GM12864 (cell line): ENCODE data around the gene ASB1.

ENCODE experiments used
- DNase-seq: peaks from one replicate; pipeline ENCODE4 v3.0.0-alpha.2; 2011; ENCODE audit warnings: low read depth
- H3K4me3 ChIP-seq: 2 replicates; pipeline ENCODE4 v1.5.1; 2011; ENCODE audit warnings: mild to moderate bottlenecking, low read depth, low read length, control low read depth
- TF ChIP-seq, protein P1 (sequence below): IDR thresholded peaks from 2 replicates; pipeline ENCODE4 v1.5.1; 2011; ENCODE audit warnings: low read depth, mild to moderate bottlenecking, moderate library complexity, low read length, control low read depth, inconsistent platforms; ENCODE audit errors: missing control alignments

ASB1 gene

GRCh38 chr2:238426568-238427434, at the start of gene ASB1:
TSS of gene ASB1 (plus strand) at chr2:238426927. CDS start at chr2:238427071, 144 bp downstream.
- peak within 1 kb of the TSS; percentile 98 for H3K4me3 ChIP-seq
- TF ChIP-seq, protein P1, sequence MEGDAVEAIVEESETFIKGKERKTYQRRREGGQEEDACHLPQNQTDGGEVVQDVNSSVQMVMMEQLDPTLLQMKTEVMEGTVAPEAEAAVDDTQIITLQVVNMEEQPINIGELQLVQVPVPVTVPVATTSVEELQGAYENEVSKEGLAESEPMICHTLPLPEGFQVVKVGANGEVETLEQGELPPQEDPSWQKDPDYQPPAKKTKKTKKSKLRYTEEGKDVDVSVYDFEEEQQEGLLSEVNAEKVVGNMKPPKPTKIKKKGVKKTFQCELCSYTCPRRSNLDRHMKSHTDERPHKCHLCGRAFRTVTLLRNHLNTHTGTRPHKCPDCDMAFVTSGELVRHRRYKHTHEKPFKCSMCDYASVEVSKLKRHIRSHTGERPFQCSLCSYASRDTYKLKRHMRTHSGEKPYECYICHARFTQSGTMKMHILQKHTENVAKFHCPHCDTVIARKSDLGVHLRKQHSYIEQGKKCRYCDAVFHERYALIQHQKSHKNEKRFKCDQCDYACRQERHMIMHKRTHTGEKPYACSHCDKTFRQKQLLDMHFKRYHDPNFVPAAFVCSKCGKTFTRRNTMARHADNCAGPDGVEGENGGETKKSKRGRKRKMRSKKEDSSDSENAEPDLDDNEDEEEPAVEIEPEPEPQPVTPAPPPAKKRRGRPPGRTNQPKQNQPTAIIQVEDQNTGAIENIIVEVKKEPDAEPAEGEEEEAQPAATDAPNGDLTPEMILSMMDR, result no peak
- peak; percentile 36 for DNase-seq

DNA sequence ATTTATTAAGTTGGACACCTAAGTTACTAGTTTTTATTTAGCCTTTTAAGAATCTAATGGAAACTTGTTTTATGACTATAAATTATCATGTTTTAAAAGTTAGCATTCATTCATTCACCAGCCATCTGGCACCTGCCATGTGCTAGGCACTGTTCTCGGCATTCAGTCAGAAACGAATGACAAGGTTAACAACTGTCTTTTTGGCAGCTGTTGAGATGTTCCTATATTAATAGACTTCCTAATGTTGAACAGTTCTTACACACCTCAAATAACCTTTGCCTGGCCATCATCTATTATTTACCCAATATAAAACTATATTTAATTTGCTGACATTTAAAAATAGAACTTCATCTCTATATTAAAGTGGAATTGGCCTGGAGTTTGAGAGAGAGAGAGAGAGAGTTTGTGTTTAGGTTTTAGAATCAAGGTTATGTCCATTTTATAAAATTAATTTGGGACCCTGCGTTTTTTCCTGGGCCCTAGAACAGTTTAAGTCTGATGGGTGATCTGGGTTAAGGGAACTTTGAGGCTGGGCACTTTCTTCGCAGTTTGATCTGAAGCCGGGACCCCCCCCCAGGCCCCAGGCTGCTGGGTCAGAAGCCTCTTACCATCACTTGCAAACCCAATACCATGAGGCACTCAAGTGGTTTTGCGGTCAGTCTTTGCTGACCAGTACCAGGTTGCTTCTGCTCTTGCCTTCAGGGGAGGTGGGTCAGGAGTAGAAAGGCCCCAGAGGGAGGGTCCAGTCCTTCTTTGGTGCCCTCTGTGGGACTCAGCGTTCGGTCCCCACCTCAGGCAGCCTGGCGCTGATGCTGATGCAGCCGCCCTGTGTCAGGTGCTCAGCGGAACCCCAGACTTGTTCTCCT, 48.3 kb upstream of the ASB1 start:
- DNase-seq, result no peak
- no peak overlapping the region for H3K4me3 ChIP-seq
- TF ChIP-seq, protein P1, result no peak

DNA sequence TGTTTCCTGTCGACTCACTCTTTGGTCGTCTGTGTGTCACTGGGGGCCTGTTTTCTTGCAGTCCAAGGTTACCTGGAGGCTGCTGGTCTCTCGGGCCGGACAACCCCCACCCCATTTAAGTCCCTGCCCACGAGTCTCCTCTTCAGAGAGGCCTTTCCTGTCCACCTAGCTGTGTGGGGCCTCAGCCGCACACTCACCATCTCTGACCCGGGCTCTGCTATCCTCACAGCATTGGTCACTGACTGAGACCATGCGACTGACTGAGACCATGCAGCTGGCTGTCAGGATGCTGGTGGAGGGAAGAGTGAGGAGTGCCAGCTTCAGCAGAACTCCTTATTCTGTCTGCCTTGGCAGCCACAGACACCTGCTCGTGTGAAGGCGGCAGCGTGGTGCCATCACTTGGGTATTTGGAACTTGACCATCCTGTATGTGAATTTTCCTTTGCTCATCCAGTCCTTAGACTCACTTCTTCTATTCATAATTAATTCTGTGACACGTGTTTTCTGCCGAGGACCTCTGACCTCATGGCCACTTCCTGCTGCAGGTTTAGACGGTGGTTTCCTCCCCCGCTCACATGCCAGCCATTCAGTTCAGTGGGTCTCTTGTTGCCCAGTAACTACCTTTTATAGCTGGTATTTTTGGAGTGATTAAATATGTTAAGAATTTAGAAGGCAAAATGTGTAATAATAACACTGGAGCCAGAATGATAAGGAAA, 47.5 kb upstream of the ASB1 start:
- H3K4me3 ChIP-seq, result no peak overlapping the region
- DNase-seq, result no peak
- TF ChIP-seq, protein P1, result no peak

DNA sequence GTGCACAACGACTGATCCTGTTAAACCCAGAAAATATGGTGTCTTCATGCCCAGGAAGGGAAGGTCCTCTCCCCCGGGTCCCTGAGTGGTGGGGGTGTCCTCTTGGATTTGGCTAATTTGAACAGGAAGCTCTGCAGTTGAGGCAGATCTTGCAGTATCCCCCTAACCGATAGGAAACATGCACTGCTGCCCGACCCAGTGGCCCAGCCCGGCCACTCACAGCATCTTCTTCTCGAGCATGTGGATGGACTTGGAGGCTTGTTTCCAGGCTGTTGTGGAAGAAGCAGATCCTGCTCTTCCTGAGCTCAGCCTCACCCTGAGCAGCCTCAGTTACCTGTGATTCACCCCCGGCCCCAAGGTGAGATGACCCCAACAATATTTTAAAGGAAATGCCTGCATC, 46.4 kb upstream of the ASB1 start:
- no peak overlapping the region for H3K4me3 ChIP-seq
- no peak for DNase-seq
- TF ChIP-seq, protein P1, result no peak

GRCh38 chr2:238380785-238381184, 45.9 kb upstream of the ASB1 start:
- TF ChIP-seq, protein P1, result no peak
- DNase-seq, result no peak

GRCh38 chr2:238381341-238382115, 45.2 kb upstream of the ASB1 start:
- no peak overlapping the region for H3K4me3 ChIP-seq
- TF ChIP-seq, protein P1, result no peak
- DNase-seq, result no peak

More at GRCh38 chr2:238380785-238381184, 45.9 kb upstream of the ASB1 start:
- no peak overlapping the region for H3K4me3 ChIP-seq
